Left ventricle myocardium superior (tissue), 1 donor: ENCODE data around the gene PCBP3. TPM values are rescaled to one million over a fixed set of nuclear protein-coding genes. Genes with fewer than 3 reads are reported as not detected.
"Not testable (repeated sequence)": the region's sequence is repeated elsewhere in the genome, so short reads cannot be mapped to it uniquely, and the experiment has no call there.

ENCODE experiments used
- ATAC-seq: fragments of 200-7000 bp; cut with Tn5 transposase; one replicate; pipeline ENCODE4 v1.9.1; 2020; ENCODE audit warnings: mild to moderate bottlenecking, moderate library complexity
- DNase-seq: peaks from one replicate; pipeline ENCODE4 v3.0.0-alpha.2; 2020
- intact Hi-C: fragments of 100-400 bp; cut with micrococcal nuclease; formaldehyde crosslinking; loops from one replicate; pipeline ENCODE4 v1.11.0; 2022
- total RNA-seq: library from RNA; stranded (reverse); fragmentation: NEBNext Ultra II Directional; extraction: Animal tissue kit (Norgen Biotek cat#: 25700); gene quantifications from one replicate; pipeline ENCODE4 v1.2.1, GENCODE V29; 2021
- donor health status: DM: no; HTN: yes; CAD: no; lungs with severe emphysema.

PCBP3 gene
- total RNA-seq, 1 donor from 2014 or later, result 2.7 TPM

GRCh38 chr21:45828580-45829570 is 185.3 kb downstream of the PCBP3 start:
- intact Hi-C loops, result loop anchor here (10.0 kb wide), 1 partner anchor 274 kb away; no protein-coding TSS in a partner anchor
- no peak for DNase-seq
- ATAC-seq, result peak; percentile 17

GRCh38 chr21:45829668-45830067 is 186.1 kb downstream of the PCBP3 start:
- no peak for DNase-seq
- no peak for ATAC-seq
- intact Hi-C loops, result loop anchor here (10.0 kb wide), 1 partner anchor 275 kb away; no protein-coding TSS in a partner anchor

- no peak for ATAC-seq
- intact Hi-C loops, result no loop called here
- DNase-seq, result no peak
Measured at GRCh38 chr21:45830221-45830640, 186.7 kb downstream of the PCBP3 start.

DNA sequence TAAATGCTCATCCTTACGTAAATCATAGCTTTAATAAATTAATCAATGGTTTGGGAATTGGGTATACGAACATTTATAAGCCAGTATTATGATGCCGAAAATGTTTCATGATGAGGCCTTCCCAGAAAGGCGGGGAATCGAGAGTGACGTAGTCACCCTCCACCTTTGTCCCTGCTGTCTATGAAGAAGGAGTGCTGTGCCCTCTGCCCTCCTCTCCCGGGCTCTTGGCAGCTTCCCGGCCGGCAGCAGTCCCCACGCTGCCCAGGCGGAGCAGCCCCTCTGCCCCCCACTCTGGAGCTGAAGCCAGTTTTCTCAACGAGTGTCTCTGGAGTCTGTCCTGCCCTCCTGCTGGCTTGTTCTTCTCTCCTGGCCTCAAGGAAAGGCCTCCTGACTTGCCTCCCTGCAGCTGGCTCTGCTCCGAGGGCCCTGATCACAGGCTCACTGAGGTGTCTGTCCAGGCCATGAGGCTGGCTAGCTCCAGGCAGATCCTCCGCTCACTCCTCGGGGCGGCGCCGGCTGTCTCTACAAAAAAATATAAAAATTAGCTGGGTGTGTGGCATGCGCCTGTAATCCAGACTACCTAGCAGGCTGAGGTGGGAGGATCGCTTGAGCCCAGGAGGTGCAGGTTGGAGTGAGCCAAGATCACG is 187.3 kb downstream of the PCBP3 start:
- DNase-seq (no peak), ATAC-seq (no peak)
- intact Hi-C loops, result no loop called here

- intact Hi-C loops, result no loop called here
- DNase-seq, result peak; percentile 56
- peak; percentile 35 for ATAC-seq
Measured at GRCh38 chr21:45831991-45832740, 188.6 kb downstream of the PCBP3 start.

DNA sequence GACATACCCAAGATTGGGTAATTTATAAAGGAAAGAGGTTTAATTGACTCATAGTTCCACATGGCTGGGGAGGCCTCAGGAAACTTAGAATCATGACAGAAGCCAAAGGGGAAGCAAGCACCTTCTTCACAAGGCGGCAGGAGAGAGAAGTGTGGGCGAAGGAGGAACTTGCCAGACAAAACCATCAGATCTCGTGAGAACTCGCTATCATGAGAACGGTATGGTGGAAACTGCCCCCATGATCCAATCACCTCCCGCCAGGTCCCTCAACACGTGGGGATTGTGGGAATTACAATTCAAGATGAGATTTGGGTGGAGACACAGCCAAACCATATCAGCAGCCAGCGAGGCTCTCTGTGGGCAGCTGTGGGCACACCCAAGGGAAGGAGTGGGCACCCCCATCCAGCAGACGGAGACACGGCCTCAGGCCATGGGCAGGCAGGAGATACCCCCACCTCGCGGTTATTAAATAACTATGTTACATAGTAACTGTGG is 189.3 kb downstream of the PCBP3 start:
- ATAC-seq, intact Hi-C loops, DNase-seq: not testable (repeated sequence)

- peak; percentile 63 for DNase-seq
- peak; percentile 86 for ATAC-seq
- intact Hi-C loops, result no loop called here
Measured at GRCh38 chr21:45833414-45833813, 189.9 kb downstream of the PCBP3 start.

- DNase-seq (no peak), ATAC-seq (no peak)
- intact Hi-C loops, result no loop called here
Measured at GRCh38 chr21:45834026-45834715, 190.6 kb downstream of the PCBP3 start.

- ATAC-seq (no peak), DNase-seq (no peak)
- intact Hi-C loops, result no loop called here
Measured at GRCh38 chr21:45834821-45835293, 191.3 kb downstream of the PCBP3 start.

DNA sequence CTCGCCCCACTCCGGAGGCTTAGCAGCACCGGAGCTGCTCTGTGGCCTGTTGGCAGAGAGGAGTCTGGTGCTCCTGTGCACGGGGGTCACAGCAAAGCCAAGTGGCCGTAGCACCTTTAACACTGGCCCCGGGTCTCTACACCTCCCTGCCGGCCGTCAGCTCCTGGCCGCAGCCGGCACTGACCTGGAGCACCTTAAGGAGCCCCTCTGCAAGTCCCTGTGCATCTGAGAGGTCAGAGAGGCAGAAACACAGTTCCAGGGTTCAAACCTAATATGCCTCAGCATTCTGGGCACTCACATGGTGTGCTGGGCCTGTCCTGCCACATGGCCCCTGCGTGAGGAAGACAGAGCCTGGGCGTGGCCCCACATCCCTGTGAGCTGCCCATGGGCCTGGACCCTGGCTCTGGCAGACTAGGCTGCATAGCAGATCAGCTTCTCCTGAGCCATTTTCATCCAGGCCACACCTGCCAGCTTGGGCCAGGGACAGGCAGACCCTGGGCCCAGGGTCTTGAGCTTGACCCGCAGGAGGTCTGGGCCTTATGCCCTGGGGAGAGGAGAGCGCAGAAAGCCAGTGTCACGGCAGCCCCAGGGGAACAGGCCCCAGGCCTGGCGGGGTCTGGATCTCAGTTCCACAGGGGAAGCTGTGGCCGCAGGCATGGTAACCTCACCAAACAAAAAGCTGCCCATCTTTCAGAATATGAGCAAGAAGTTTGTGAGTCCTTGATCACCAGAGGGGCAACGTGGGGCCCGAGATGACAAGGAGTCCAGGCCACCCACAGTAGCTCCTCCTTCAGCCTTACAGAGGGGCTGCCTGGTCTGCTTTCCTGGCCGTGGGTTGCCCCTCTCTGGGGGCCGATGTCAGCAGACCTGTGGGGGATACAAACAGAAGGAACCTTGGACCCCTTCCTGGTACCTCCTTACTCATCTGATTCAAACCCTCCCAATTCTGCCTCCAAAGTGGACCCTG is 192.1 kb downstream of the PCBP3 start:
- intact Hi-C loops, result no loop called here
- ATAC-seq (no peak), DNase-seq (no peak)

DNA sequence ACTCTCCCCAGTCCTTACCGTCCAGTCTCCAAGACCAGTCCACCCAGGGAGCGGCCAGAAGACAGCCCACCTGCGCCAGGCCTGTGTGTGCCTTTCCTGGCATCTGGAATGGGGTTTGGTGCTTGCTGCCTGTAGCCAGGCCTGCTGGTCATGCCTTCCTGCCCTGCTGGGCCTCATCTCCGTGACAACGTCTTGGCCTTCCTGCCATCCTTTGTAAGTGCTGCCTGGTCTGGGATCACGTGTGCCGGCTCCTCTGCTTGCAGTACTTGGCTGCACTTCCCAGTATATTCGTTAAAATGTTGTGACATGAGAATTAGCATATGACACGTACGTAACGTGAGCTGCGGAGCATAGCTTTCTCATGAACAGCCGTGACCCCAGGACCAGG is 192.7 kb downstream of the PCBP3 start:
- no peak for ATAC-seq
- DNase-seq, result no peak
- intact Hi-C loops, result no loop called here

DNA sequence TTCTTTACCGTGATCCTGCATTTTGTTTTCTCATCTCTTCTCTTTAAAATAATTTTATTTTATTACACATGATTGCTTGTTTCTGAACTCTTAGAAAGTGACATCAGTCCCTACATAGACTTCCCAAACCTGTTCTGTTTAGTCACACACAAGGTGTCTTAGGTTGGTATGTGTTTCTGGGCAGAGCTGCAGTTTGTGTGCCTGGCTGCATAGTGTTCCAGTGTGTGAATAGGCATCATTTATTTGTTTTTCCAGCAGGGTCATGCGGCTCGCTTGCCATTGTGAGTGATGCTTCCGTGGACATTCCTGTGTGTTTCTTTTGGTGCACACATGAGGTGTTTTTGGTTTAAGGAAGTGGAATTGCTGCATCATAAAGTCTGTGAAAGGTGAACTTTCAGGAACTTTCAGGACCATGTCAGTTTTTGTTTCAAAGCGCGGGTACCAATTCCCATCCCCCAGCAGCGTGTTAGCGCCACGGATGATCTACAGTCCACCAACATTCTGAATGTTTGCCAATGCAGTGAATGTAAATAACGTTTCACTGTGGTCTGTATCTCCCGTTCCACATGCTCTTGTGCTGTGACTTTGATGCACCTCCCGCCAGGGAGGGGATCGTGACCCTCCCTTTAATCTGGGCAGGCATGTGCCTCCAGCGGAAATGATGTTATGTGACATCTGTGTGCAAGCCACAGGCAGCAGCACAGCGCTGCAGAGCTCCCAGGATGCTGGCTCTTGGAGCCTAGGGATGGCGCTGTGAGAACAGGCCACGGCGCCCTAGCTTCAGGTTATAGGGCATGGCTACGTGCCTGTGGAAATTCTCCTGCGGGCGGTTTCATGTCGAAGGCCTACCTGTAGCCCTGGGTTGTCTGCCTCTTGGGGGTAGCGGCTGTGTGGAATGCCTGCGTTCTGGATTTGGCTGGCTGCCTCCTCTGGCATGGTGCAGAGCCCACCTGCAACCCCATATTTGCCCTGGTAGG is 193.5 kb downstream of the PCBP3 start:
- ATAC-seq (no peak), DNase-seq (no peak)
- intact Hi-C loops, result no loop called here

- ATAC-seq (no peak), DNase-seq (no peak)
- intact Hi-C loops, result no loop called here
Measured at GRCh38 chr21:45837936-45838335, 194.4 kb downstream of the PCBP3 start.

DNA sequence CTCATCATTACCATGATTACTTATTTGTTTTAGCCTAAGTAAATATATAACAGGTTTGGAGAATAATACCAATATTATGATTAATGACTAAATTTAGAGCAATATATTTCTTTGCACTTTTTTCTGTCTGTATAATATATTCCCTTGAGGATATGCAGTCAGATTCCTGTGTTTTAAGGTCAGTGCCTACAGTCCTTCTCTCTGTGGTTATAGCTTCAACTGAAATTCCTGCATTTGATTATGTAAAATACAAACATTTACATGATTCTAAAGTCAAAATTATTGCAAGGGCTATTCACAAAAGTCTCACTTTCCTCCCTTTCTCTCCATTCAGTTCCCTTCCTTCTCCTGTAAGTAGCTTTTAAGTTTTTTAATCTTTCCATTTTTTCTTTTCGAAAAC is 195.1 kb downstream of the PCBP3 start:
- intact Hi-C loops, result no loop called here

DNA sequence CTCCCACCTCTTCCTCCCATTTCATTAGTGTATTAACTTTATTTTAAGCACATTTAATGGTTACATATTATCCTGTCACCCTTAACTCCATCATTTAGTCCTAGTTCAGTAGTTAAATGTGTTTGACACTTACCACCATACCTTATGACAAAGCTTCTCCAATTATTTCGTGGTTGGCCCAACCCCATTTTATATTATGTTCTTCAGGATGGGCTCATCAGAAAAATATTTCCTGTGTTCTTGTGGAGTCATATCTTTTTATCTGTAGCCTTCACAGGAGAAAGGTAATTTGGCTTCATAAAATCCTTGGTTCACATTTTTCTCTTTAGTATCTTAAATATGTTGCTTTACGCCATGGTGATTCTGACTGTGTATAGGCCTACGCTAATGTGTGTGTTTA is 195.7 kb downstream of the PCBP3 start:
- intact Hi-C loops, result no loop called here
- ATAC-seq, result no peak
- DNase-seq, result no peak

More for the DNA sequence above, 195.1 kb downstream of the PCBP3 start:
- DNase-seq, result no peak
- no peak for ATAC-seq

- no peak for DNase-seq
- intact Hi-C loops, result no loop called here
- no peak for ATAC-seq
Measured at GRCh38 chr21:45841033-45841432, 197.5 kb downstream of the PCBP3 start.
